A549 (cell line): ENCODE measurements around the gene GET4.

Experiments
- CHD2 ChIP-seq: fragments of 150-350 bp; IDR thresholded peaks from 2 replicates; pipeline ENCODE4 v1.6.1; 2014; ENCODE audit warnings: low read length; ENCODE audit not compliant: partially characterized antibody
- CTCF ChIP-seq: fragments of >200 bp; sonication (Bioruptor Twin); formaldehyde crosslinking; IDR thresholded peaks from 3 replicates; pipeline ENCODE4 v1.5.1; 2016
- EHF ChIP-seq: fragments of 250-450 bp; sonication (Bioruptor Pico); IDR thresholded peaks from 2 replicates; pipeline ENCODE4 v1.5.0; 2020; ENCODE audit warnings: mild to moderate bottlenecking
- PBX3 ChIP-seq: IDR thresholded peaks from 2 replicates; pipeline ENCODE4 v1.6.1; 2012
- POLR2A ChIP-seq: IDR thresholded peaks from 2 replicates; pipeline ENCODE4 v1.6.1; 2012; ENCODE audit warnings: mild to moderate bottlenecking, low read length
- TF ChIP-seq, protein P1 (sequence below): fragments of 200-600 bp; sonication (generic); IDR thresholded peaks from 2 replicates; pipeline ENCODE4 v1.6.1; 2016; ENCODE audit warnings: antibody characterized with exemption, mild to moderate bottlenecking, moderate library complexity
- TF ChIP-seq, protein P2 (sequence below): fragments of >200 bp; sonication (Bioruptor Twin); formaldehyde crosslinking; IDR thresholded peaks from 3 replicates; pipeline ENCODE4 v1.6.1; 2016

DNA sequence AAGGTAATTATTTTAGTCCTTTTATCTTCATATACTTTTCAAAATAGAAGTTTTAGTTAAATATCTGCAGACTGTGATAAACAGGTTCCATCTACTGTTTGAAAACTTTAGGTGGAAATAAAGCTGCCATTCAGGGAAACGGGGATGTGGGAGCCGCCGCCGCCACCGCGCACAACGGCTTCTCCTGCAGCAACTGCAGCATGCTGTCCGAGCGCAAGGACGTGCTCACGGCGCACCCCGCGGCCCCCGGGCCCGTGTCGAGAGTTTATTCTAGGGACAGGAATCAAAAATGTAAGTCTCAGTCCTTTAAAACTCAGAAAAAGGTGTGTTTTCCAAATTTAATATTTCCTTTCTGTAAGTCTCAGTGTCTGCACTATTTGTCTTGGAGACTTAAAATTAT lies 33.1 kb upstream of the GET4 start:
- TF ChIP-seq CTCF, result no peak
- no peak for TF ChIP-seq EHF (CRISPR knock-in tag)
- TF ChIP-seq, protein P1, sequence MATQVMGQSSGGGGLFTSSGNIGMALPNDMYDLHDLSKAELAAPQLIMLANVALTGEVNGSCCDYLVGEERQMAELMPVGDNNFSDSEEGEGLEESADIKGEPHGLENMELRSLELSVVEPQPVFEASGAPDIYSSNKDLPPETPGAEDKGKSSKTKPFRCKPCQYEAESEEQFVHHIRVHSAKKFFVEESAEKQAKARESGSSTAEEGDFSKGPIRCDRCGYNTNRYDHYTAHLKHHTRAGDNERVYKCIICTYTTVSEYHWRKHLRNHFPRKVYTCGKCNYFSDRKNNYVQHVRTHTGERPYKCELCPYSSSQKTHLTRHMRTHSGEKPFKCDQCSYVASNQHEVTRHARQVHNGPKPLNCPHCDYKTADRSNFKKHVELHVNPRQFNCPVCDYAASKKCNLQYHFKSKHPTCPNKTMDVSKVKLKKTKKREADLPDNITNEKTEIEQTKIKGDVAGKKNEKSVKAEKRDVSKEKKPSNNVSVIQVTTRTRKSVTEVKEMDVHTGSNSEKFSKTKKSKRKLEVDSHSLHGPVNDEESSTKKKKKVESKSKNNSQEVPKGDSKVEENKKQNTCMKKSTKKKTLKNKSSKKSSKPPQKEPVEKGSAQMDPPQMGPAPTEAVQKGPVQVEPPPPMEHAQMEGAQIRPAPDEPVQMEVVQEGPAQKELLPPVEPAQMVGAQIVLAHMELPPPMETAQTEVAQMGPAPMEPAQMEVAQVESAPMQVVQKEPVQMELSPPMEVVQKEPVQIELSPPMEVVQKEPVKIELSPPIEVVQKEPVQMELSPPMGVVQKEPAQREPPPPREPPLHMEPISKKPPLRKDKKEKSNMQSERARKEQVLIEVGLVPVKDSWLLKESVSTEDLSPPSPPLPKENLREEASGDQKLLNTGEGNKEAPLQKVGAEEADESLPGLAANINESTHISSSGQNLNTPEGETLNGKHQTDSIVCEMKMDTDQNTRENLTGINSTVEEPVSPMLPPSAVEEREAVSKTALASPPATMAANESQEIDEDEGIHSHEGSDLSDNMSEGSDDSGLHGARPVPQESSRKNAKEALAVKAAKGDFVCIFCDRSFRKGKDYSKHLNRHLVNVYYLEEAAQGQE, result no peak
- no peak for TF ChIP-seq CHD2
- TF ChIP-seq, protein P2, sequence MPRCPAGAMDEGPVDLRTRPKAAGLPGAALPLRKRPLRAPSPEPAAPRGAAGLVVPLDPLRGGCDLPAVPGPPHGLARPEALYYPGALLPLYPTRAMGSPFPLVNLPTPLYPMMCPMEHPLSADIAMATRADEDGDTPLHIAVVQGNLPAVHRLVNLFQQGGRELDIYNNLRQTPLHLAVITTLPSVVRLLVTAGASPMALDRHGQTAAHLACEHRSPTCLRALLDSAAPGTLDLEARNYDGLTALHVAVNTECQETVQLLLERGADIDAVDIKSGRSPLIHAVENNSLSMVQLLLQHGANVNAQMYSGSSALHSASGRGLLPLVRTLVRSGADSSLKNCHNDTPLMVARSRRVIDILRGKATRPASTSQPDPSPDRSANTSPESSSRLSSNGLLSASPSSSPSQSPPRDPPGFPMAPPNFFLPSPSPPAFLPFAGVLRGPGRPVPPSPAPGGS, result no peak
- no peak for TF ChIP-seq PBX3
- TF ChIP-seq POLR2A, result no peak
